HepG2 (cell line): Measurements from ENCODE around the gene ZNF559. TPM values are rescaled to one million over a fixed set of nuclear protein-coding genes. Genes with fewer than 3 reads are reported as not detected.

Source experiments
- GLMP ChIP-seq: sonication (generic); formaldehyde crosslinking; IDR thresholded peaks from 2 replicates; pipeline ENCODE4 v1.9.0; 2021; ENCODE audit warnings: missing genetic modification reagents, mild to moderate bottlenecking, borderline replicate concordance
- GPBP1L1 ChIP-seq: sonication (generic); formaldehyde crosslinking; IDR thresholded peaks from 2 replicates; pipeline ENCODE4 v1.5.0; 2020; ENCODE audit warnings: mild to moderate bottlenecking, missing genetic modification reagents
- GTF2F1 ChIP-seq: fragments of 150-350 bp; IDR thresholded peaks from 2 replicates; pipeline ENCODE4 v1.6.1; 2014; ENCODE audit warnings: low read length
- MIER2 ChIP-seq: IDR thresholded peaks from 2 replicates; pipeline ENCODE4 v1.6.1; 2016; ENCODE audit warnings: missing biosample characterization, missing genetic modification reagents
- NCOR1 ChIP-seq: fragments of 200-600 bp; sonication (generic); IDR thresholded peaks from 2 replicates; pipeline ENCODE4 v1.7.0; 2017; ENCODE audit warnings: antibody characterized with exemption, low read length, borderline replicate concordance
- PRDM15 ChIP-seq: sonication (generic); formaldehyde crosslinking; IDR thresholded peaks from 2 replicates; pipeline ENCODE4 v1.4.0; 2020; ENCODE audit warnings: missing genetic modification reagents
- PRPF4 ChIP-seq: fragments of 200-400 bp; formaldehyde crosslinking; IDR thresholded peaks from 2 replicates; pipeline ENCODE4 v1.6.1; 2016; ENCODE audit warnings: low read length, low read depth; ENCODE audit not compliant: poor library complexity, severe bottlenecking
- RCOR2 ChIP-seq: IDR thresholded peaks from 2 replicates; pipeline ENCODE4 v1.6.1; 2016; ENCODE audit warnings: missing biosample characterization, missing genetic modification reagents
- SKI ChIP-seq: fragments of 450-650 bp; IDR thresholded peaks from one replicate; pipeline ENCODE4 v1.6.1; 2018; ENCODE audit warnings: mild to moderate bottlenecking; ENCODE audit not compliant: partially characterized antibody
- SOX13 ChIP-seq, 3 experiments: fragments of 450-650 bp in 1 of 3; sonication (generic) in 1 of 3; formaldehyde crosslinking in 1 of 3; IDR thresholded peaks in 2 of 3; conservative IDR thresholded peaks in 1 of 3; 2 replicates each; pipeline versions ENCODE4 v1.5.0 to v1.6.1; 2016 to 2020; ENCODE audit warnings: antibody characterized with exemption in 1 of 3, mild to moderate bottlenecking in 1 of 3, missing compliant biosample characterization in 1 of 3, missing genetic modification reagents in 1 of 3, moderate library complexity in 1 of 3
- SOX6 ChIP-seq, 2 experiments: fragments of 450-650 bp in 1 of 2; sonication (generic) in 1 of 2; formaldehyde crosslinking in 1 of 2; IDR thresholded peaks; 2 replicates each; pipeline versions ENCODE4 v1.4.0 to v1.6.1; 2017 to 2020; ENCODE audit warnings: antibody characterized with exemption in 1 of 2, mild to moderate bottlenecking in 1 of 2, missing genetic modification reagents in 1 of 2
- TARDBP ChIP-seq: sonication (generic); formaldehyde crosslinking; IDR thresholded peaks from 2 replicates; pipeline ENCODE4 v1.8.0; 2022; ENCODE audit warnings: mild to moderate bottlenecking, missing genetic modification reagents
- TFE3 ChIP-seq: IDR thresholded peaks from 2 replicates; pipeline ENCODE4 v1.6.1; 2016
- ZFP91 ChIP-seq: sonication (generic); formaldehyde crosslinking; IDR thresholded peaks from 2 replicates; pipeline ENCODE4 v1.9.0; 2022; ENCODE audit warnings: missing genetic modification reagents, mild to moderate bottlenecking, borderline replicate concordance
- ZNF20 ChIP-seq: sonication (generic); formaldehyde crosslinking; IDR thresholded peaks from 2 replicates; pipeline ENCODE4 v1.4.0; 2020; ENCODE audit warnings: mild to moderate bottlenecking, moderate library complexity, missing genetic modification reagents
- ZNF275 ChIP-seq: sonication (generic); formaldehyde crosslinking; IDR thresholded peaks from 2 replicates; pipeline ENCODE4 v1.8.0; 2022; ENCODE audit warnings: missing genetic modification reagents, mild to moderate bottlenecking, inconsistent platforms, borderline replicate concordance
- ZSCAN25 ChIP-seq: sonication (generic); formaldehyde crosslinking; IDR thresholded peaks from 2 replicates; pipeline ENCODE4 v1.8.0; 2022; ENCODE audit warnings: mild to moderate bottlenecking, missing genetic modification reagents
- polyA plus RNA-seq, 8 experiments: library from polyadenylated mRNA; depleted of rRNA in 3 of 8; stranded (reverse) in 7 of 8; unstranded in 1 of 8; fragments of >200 nt; fragmentation: Illumina TruSeq in 4 of 8; extraction: Trizol in 4 of 8; gene quantifications; 2 replicates each; pipeline versions ENCODE4 v1.2.1 to v1.2.3, GENCODE V29; 2011 to 2016; ENCODE audit warnings: low read depth in 4 of 8, missing spikeins in 1 of 8, mixed read lengths in 1 of 8; ENCODE audit not compliant: insufficient read depth in 1 of 8
- total RNA-seq, 5 experiments: library from RNA; depleted of rRNA; stranded (reverse); fragments of >200 nt; fragmentation: Illumina TruSeq; extraction: Trizol; gene quantifications; 2 replicates each; pipeline ENCODE4 v1.2.3, GENCODE V29; 2016; ENCODE audit warnings: low read depth in 1 of 5

The ZNF559 gene
- total and polyA plus RNA-seq, 2 of the 13 experiments (the other 11 are each of a cell fraction or from before 2014, with no cell fraction given): 6.3 to 9.8 TPM

GRCh38 chr19:9323919-9324583, at the start of gene ZNF559 (continued):
- TF ChIP-seq GTF2F1: no peak
- TF ChIP-seq TFE3 (CRISPR knock-in tag): no peak
- TF ChIP-seq GPBP1L1 (CRISPR knock-in tag): no peak
- TF ChIP-seq PRDM15 (CRISPR knock-in tag): no peak
- no peak for TF ChIP-seq ZNF20
- no peak for TF ChIP-seq NCOR1
- TF ChIP-seq TARDBP: no peak
- TF ChIP-seq RCOR2 (CRISPR knock-in tag): no peak
- TF ChIP-seq ZNF275 (CRISPR knock-in tag): no peak
- no peak for TF ChIP-seq ZSCAN25 (CRISPR knock-in tag)
- peak; percentile 53; the same call in 1 of the 2 replicates for TF ChIP-seq ZFP91
- no peak for TF ChIP-seq GLMP (CRISPR knock-in tag)
- TF ChIP-seq PRPF4: no peak
- TF ChIP-seq SOX13 (IDR thresholded peaks at IDR 0.05): no peak
- TF ChIP-seq SOX13 (CRISPR knock-in tag; conservative IDR thresholded peaks at IDR 0.05 in 1 of 2, IDR thresholded peaks at IDR 0.05 in 1 of 2): no peak
- TF ChIP-seq MIER2 (CRISPR knock-in tag): no peak
- TF ChIP-seq SKI: no peak
- TF ChIP-seq SOX6 (IDR thresholded peaks at IDR 0.05): no peak
- TF ChIP-seq SOX6 (CRISPR knock-in tag; IDR thresholded peaks at IDR 0.05): no peak
